NCI-H128 (cell line): Measurements from ENCODE around the gene IQGAP2.
"Not testable (repeated sequence)": the region's sequence is repeated elsewhere in the genome, so short reads cannot be mapped to it uniquely, and the experiment has no call there.

ENCODE experiments used
- DNase-seq: peaks from one replicate; lab custom pipeline; 2025; ENCODE audit not compliant: unreplicated experiment; lab: John Stamatoyannopoulos, UW

IQGAP2 gene

GRCh38 chr5:76414788-76415187 lies 11.7 kb downstream of the IQGAP2 start:
- no peak for DNase-seq

- no peak for DNase-seq
Measured at GRCh38 chr5:76415855-76416254, 12.8 kb downstream of the IQGAP2 start.

GRCh38 chr5:76419597-76420298 lies 16.7 kb downstream of the IQGAP2 start:
- DNase-seq: no peak

- DNase-seq: no peak
Measured at GRCh38 chr5:76422227-76422626, 19.1 kb downstream of the IQGAP2 start.

- no peak for DNase-seq
Measured at GRCh38 chr5:76422742-76423141, 19.7 kb downstream of the IQGAP2 start.

GRCh38 chr5:76425146-76425545 lies 22.1 kb downstream of the IQGAP2 start:
- no peak for DNase-seq

- DNase-seq: no peak
Measured at GRCh38 chr5:76425928-76426804, 23.1 kb downstream of the IQGAP2 start.

GRCh38 chr5:76427206-76428140 lies 24.4 kb downstream of the IQGAP2 start:
- DNase-seq: no peak

- not testable (repeated sequence) for DNase-seq
Measured at GRCh38 chr5:76428550-76428949, 25.5 kb downstream of the IQGAP2 start.

GRCh38 chr5:76433261-76433660 lies 30.2 kb downstream of the IQGAP2 start:
- DNase-seq: no peak

- not testable (repeated sequence) for DNase-seq
Measured at GRCh38 chr5:76437507-76437906, 34.4 kb downstream of the IQGAP2 start.

GRCh38 chr5:76438025-76438424 lies 34.9 kb downstream of the IQGAP2 start:
- no peak for DNase-seq

GRCh38 chr5:76439201-76439600 lies 36.1 kb downstream of the IQGAP2 start:
- no peak for DNase-seq

GRCh38 chr5:76439929-76440328 lies 36.8 kb downstream of the IQGAP2 start:
- no peak for DNase-seq

GRCh38 chr5:76441101-76441500 lies 38.0 kb downstream of the IQGAP2 start:
- DNase-seq: no peak

GRCh38 chr5:76441890-76442673 lies 39.0 kb downstream of the IQGAP2 start:
- no peak for DNase-seq

GRCh38 chr5:76443066-76443800 lies 40.1 kb downstream of the IQGAP2 start:
- DNase-seq: no peak

GRCh38 chr5:76445063-76445462 lies 42.0 kb downstream of the IQGAP2 start:
- DNase-seq: no peak

- no peak for DNase-seq
Measured at GRCh38 chr5:76445830-76446229, 42.7 kb downstream of the IQGAP2 start.

- no peak for DNase-seq
Measured at GRCh38 chr5:76446776-76447175, 43.7 kb downstream of the IQGAP2 start.
